Gastroesophageal sphincter (tissue), 3 donors: ENCODE measurements around the gene ZRANB3.

ENCODE experiments used
- CTCF ChIP-seq, 4 experiments: fragments of 200-600 bp in 2 of 4; fragments of 450-650 bp in 2 of 4; sonication (generic) in 1 of 4; IDR thresholded peaks; one replicate each; pipeline ENCODE4 v1.5.1; 2017 to 2019; ENCODE audit warnings: antibody characterized with exemption in 4 of 4, mild to moderate bottlenecking in 2 of 4, moderate library complexity in 2 of 4
- EP300 ChIP-seq: sonication (generic); formaldehyde crosslinking; IDR thresholded peaks from one replicate; pipeline ENCODE4 v1.6.1; 2017; ENCODE audit warnings: antibody characterized with exemption, mild to moderate bottlenecking

GRCh38 chr2:135169900-135170753, 360.9 kb downstream of the ZRANB3 start:
- no peak for TF ChIP-seq CTCF (IDR thresholded peaks at IDR 0.05)
- no peak for TF ChIP-seq EP300
